H7 (cell line): ENCODE results near the gene THSD4. TPM values are rescaled to one million over a fixed set of nuclear protein-coding genes. Genes with fewer than 3 reads are reported as not detected.
"Not testable (repeated sequence)": the region's sequence is repeated elsewhere in the genome, so short reads cannot be mapped to it uniquely, and the experiment has no call there.

Experiments used
- DNase-seq: peaks from one replicate; pipeline ENCODE4 v3.0.0; 2012
- H3K27me3 ChIP-seq: 2 replicates; pipeline ENCODE4 v1.6.0; 2011; ENCODE audit warnings: mild to moderate bottlenecking, low read length; ENCODE audit not compliant: control insufficient read depth, insufficient read depth
- H3K36me3 ChIP-seq: replicated peaks from 2 replicates; pipeline ENCODE4 v1.5.1; 2011; ENCODE audit warnings: low read length; ENCODE audit not compliant: control insufficient read depth, insufficient read depth
- H3K4me3 ChIP-seq: 2 replicates; pipeline ENCODE4 v1.5.1; 2011; ENCODE audit warnings: low read depth, mild to moderate bottlenecking, control low read depth, low read length, moderate library complexity; ENCODE audit not compliant: insufficient read depth
- total RNA-seq: library from RNA; depleted of rRNA; stranded (reverse); fragments of >200 nt; shearing (Covaris generic); gene quantifications from 2 replicates; pipeline ENCODE4 v1.2.3, GENCODE V29; 2014

The THSD4 gene
- total RNA-seq, 1 experiment from 2014 or later = 3.9 TPM

GRCh38 chr15:71192816-71193215, 77.5 kb downstream of the THSD4 start:
- no peaks in the 10 kb centered on the region for H3K27me3 ChIP-seq
- no peak for DNase-seq
- H3K36me3 ChIP-seq = no peaks in the 10 kb centered on the region
- no peak overlapping the region for H3K4me3 ChIP-seq

GRCh38 chr15:71194286-71194685, 79.0 kb downstream of the THSD4 start:
- Histone ChIP-seq H3K27me3 (no peaks in the 10 kb centered on the region), H3K4me3 (no peak overlapping the region), H3K36me3 (no peaks in the 10 kb centered on the region)
- DNase-seq = no peak

GRCh38 chr15:71195242-71195641, 80.0 kb downstream of the THSD4 start:
- H3K27me3 ChIP-seq = no peaks in the 10 kb centered on the region

GRCh38 chr15:71197620-71198019, 82.3 kb downstream of the THSD4 start:
- no peaks in the 10 kb centered on the region for H3K36me3 ChIP-seq
- no peak overlapping the region for H3K4me3 ChIP-seq
- no peaks in the 10 kb centered on the region for H3K27me3 ChIP-seq
- DNase-seq = no peak

More at GRCh38 chr15:71195242-71195641, 80.0 kb downstream of the THSD4 start:
- Histone ChIP-seq H3K4me3 (no peak overlapping the region), H3K36me3 (no peaks in the 10 kb centered on the region)
- DNase-seq = peak; percentile 83

GRCh38 chr15:71198846-71199245, 83.6 kb downstream of the THSD4 start:
- Histone ChIP-seq H3K4me3 (no peak overlapping the region), H3K36me3 (no peaks in the 10 kb centered on the region), H3K27me3 (no peaks in the 10 kb centered on the region)
- DNase-seq = no peak

- no peak overlapping the region for H3K4me3 ChIP-seq
- H3K36me3 ChIP-seq = no peaks in the 10 kb centered on the region
- H3K27me3 ChIP-seq = no peaks in the 10 kb centered on the region
- no peak for DNase-seq
Observed at GRCh38 chr15:71199384-71200351, 84.4 kb downstream of the THSD4 start.

- no peaks in the 10 kb centered on the region for H3K36me3 ChIP-seq
- no peak overlapping the region for H3K4me3 ChIP-seq
- DNase-seq = no peak
- no peaks in the 10 kb centered on the region for H3K27me3 ChIP-seq
Observed at GRCh38 chr15:71201477-71201876, 86.2 kb downstream of the THSD4 start.

GRCh38 chr15:71202712-71203111, 87.4 kb downstream of the THSD4 start:
- H3K36me3 ChIP-seq = no peaks in the 10 kb centered on the region
- no peak for DNase-seq
- H3K4me3 ChIP-seq = no peak overlapping the region
- H3K27me3 ChIP-seq = no peaks in the 10 kb centered on the region

GRCh38 chr15:71203586-71204474, 88.6 kb downstream of the THSD4 start:
- DNase-seq = peak; percentile 74
- H3K4me3 ChIP-seq = no peak overlapping the region
- no peaks in the 10 kb centered on the region for H3K27me3 ChIP-seq
- H3K36me3 ChIP-seq = no peaks in the 10 kb centered on the region

GRCh38 chr15:71207141-71207540, 91.9 kb downstream of the THSD4 start:
- H3K36me3 ChIP-seq = no peaks in the 10 kb centered on the region
- no peaks in the 10 kb centered on the region for H3K27me3 ChIP-seq
- no peak overlapping the region for H3K4me3 ChIP-seq
- DNase-seq = no peak

GRCh38 chr15:71212146-71212545, 96.9 kb downstream of the THSD4 start:
- no peaks in the 10 kb centered on the region for H3K36me3 ChIP-seq
- no peaks in the 10 kb centered on the region for H3K27me3 ChIP-seq
- H3K4me3 ChIP-seq = no peak overlapping the region
- DNase-seq = no peak

GRCh38 chr15:71213943-71214342, 98.7 kb downstream of the THSD4 start:
- not testable (repeated sequence) for H3K27me3 ChIP-seq, DNase-seq, H3K36me3 ChIP-seq, H3K4me3 ChIP-seq

- Histone ChIP-seq H3K27me3 (no peaks in the 10 kb centered on the region), H3K4me3 (no peak overlapping the region)
- DNase-seq = peak; percentile 57
Observed at GRCh38 chr15:71215126-71215894, 100.0 kb downstream of the THSD4 start.

GRCh38 chr15:71218272-71218805, 103.1 kb downstream of the THSD4 start:
- Histone ChIP-seq H3K27me3 (no peaks in the 10 kb centered on the region), H3K36me3 (no peaks in the 10 kb centered on the region), H3K4me3 (no peak overlapping the region)
- no peak for DNase-seq

More at GRCh38 chr15:71215126-71215894, 100.0 kb downstream of the THSD4 start:
- no peaks in the 10 kb centered on the region for H3K36me3 ChIP-seq
